Measurements from ENCODE around the gene ODAD4.
"Not testable (repeated sequence)": the region's sequence is repeated elsewhere in the genome, so short reads cannot be mapped to it uniquely, and the experiment has no call there.

The ODAD4 gene

GRCh38 chr17:42005166-42005565 is 74.7 kb downstream of the ODAD4 start:
- DNase-seq = no peak

- DNase-seq = no peak
Observed at GRCh38 chr17:42009170-42009569, 78.8 kb downstream of the ODAD4 start.

- DNase-seq = not testable (repeated sequence)
Observed at GRCh38 chr17:42010266-42010680, 79.9 kb downstream of the ODAD4 start.

GRCh38 chr17:42010898-42011516 is 80.6 kb downstream of the ODAD4 start:
- DNase-seq = no peak

- not testable (repeated sequence) for DNase-seq
Observed at GRCh38 chr17:42012363-42012762, 81.9 kb downstream of the ODAD4 start.

DNA sequence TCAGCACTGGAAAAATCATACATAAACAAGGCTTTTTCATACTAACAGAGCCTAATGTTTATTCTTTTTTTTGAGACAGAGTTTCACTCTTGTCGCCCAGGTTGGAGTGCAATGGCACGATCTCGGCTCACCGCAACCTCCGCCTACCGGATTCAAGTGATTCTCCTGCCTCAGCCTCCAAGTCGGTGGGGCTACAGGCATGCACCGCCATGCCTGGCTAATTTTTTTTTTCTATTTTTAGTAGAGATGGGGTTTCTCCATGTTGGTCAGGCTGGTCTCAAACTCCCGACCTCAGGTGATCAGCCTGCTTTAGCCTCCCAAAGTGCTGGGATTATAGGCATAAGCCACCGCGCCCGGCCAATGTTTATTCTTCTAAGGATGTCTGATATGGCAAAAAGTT is 83.3 kb downstream of the ODAD4 start:
- DNase-seq = not testable (repeated sequence)

Measured in stimulated activated CD4-positive, alpha-beta T cell treated with anti-CD3 and anti-CD28 coated beads, Interleukin-4, amount 100 ng/mL, for 1 hour (primary cell).